Peyer's patch (tissue), 4 donors: Measurements from ENCODE around the gene FBXW5. TPM values are rescaled to one million over a fixed set of nuclear protein-coding genes. Genes with fewer than 3 reads are reported as not detected.
A peak's percentile ranks its signal among the peaks of the same experiment; 100 is the strongest.

Experiments
- DNase-seq, 3 donors: peaks; one replicate each; pipeline ENCODE4 v3.0.0-alpha.2; 2017 to 2019
- H3K27ac ChIP-seq, 4 donors: fragments of 200-600 bp; sonication (generic); one replicate each; pipeline ENCODE4 v1.5.1; 2016 to 2019
- H3K27me3 ChIP-seq, 2 donors: fragments of 200-600 bp; sonication (generic); one replicate each; pipeline ENCODE4 v1.5.1; 2019
- H3K36me3 ChIP-seq, 3 donors: fragments of 200-600 bp; sonication (generic); one replicate each; pipeline ENCODE4 v1.5.1; 2016 to 2019
- H3K4me1 ChIP-seq, 4 donors: fragments of 200-600 bp; sonication (generic); one replicate each; pipeline ENCODE4 v1.5.1; 2016 to 2019
- H3K4me3 ChIP-seq, 4 donors: fragments of 200-600 bp; sonication (generic); 1 replicate in 3 of 4; 2 replicates in 1 of 4; pipeline ENCODE4 v1.5.1; 2016 to 2019; ENCODE audit warnings: mild to moderate bottlenecking in 1 of 4
- H3K9me3 ChIP-seq, 4 donors: fragments of 200-600 bp; sonication (generic); one replicate each; pipeline ENCODE4 v1.5.1; 2016 to 2019; ENCODE audit warnings: mild to moderate bottlenecking in 1 of 4
- POLR2A ChIP-seq, 2 donors: fragments of 450-650 bp; IDR thresholded peaks; one replicate each; pipeline ENCODE4 v1.5.1; 2017; ENCODE audit warnings: antibody characterized with exemption in 2 of 2, mild to moderate bottlenecking in 2 of 2, moderate library complexity in 2 of 2
- total RNA-seq, 4 donors: library from RNA; depleted of rRNA; stranded (reverse); fragments of >200 nt; gene quantifications; one replicate each; pipeline ENCODE4 v1.1.0, GENCODE V29; 2016
- TF ChIP-seq, protein P1 (sequence below), 6 experiments: fragments of 450-650 bp in 4 of 6; fragments of 200-600 bp in 2 of 6; sonication (generic) in 1 of 6; IDR thresholded peaks; one replicate each; pipeline ENCODE4 v1.5.1; 2017 to 2019; ENCODE audit warnings: antibody characterized with exemption in 6 of 6, mild to moderate bottlenecking in 3 of 6, moderate library complexity in 1 of 6

The FBXW5 gene
- total RNA-seq, 4 donors from 2014 or later, result 247 to 470 (median 336) TPM

DNA sequence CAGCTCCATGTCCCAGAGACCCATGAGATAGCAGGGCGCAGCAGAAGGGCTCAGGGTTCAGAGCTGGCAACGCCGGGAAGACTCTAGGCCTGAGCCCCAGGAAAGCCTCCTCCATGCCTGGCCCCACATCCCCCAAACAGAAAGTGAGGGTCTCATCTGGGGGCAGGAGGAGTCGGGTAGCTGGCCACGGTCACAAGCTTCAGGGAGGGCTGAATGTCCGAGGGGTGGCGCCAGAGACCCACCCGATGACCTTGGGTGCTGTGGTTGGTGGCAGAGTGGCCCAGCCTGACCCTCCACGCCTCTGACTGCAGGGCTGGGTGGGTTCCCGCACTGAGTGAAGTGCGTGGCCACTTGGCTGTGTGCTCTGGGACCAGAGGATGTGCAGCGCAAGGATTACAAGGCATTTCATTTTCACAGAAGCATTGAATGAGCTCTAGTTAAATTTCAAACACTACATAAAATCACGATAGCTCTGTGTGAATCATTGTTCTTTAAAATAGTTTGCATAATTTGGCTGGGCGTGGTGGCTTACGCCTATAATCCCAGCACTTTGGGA lies 3.5 kb upstream of the FBXW5 start:
- peak in 2 of 3 donors; percentile 36 to 75 for DNase-seq
- Histone ChIP-seq H3K9me3 (no peaks in the 10 kb centered on the region), H3K27me3 (no peaks in the 10 kb centered on the region), H3K36me3 (peaks cover 0 to 2% (median 0%) of the 10 kb centered on the region in 3 donors), H3K27ac (peak overlapping the region in 2 of 4 donors; percentile 66 to 94), H3K4me1 (peaks cover 0 to 34% (median 11%) of the 10 kb centered on the region in 4 donors), H3K4me3 (no peak overlapping the region)
- no peak for TF ChIP-seq POLR2A (IDR thresholded peaks at IDR 0.05)
- TF ChIP-seq, protein P1, sequence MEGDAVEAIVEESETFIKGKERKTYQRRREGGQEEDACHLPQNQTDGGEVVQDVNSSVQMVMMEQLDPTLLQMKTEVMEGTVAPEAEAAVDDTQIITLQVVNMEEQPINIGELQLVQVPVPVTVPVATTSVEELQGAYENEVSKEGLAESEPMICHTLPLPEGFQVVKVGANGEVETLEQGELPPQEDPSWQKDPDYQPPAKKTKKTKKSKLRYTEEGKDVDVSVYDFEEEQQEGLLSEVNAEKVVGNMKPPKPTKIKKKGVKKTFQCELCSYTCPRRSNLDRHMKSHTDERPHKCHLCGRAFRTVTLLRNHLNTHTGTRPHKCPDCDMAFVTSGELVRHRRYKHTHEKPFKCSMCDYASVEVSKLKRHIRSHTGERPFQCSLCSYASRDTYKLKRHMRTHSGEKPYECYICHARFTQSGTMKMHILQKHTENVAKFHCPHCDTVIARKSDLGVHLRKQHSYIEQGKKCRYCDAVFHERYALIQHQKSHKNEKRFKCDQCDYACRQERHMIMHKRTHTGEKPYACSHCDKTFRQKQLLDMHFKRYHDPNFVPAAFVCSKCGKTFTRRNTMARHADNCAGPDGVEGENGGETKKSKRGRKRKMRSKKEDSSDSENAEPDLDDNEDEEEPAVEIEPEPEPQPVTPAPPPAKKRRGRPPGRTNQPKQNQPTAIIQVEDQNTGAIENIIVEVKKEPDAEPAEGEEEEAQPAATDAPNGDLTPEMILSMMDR (IDR thresholded peaks at IDR 0.05), result peak in 4 of 6 experiments; percentile 33 to 48 (median 42)

DNA sequence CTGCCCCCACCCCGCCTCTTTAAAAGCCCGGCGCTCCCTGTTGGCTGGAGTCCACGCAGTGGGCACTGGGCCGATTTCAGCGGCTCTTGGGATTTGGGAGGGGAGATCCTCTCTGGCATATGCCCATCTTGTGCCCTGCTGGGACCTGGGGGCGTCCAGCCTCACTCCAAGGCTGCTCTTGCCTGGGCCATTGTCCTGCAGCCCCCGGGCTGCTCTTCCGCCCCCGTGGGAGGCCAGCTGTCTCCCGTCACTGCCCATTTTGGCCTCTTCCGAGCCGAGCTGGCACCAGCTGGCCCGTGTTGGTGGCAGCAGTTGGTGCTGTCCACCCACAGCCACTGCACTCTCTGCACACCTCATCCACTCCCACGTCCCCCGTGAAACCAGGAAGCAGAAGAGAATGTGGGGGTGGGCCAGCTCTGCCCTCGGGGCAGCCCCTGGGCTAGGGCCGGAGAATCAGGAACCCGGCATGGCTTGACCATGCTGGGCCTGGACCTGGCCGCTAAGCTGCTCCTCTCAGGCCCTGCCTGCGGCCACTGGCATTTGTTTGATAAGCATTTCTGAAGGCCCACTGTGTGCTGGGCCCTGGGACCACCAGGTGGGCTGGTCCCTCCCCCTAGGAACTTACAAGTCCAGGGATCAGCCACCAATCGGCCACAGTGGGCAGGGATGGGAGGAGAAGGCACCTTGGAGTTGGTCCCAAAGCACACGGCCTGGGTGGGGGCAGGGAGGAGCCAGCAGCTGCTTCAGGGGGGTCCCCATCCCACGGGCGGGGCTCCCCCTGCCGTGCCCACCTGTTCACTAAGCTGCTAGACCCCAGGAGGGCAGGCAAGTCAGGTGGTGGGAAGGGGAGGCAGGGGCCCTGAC lies 2.7 kb upstream of the FBXW5 start:
- Histone ChIP-seq H3K4me3 (no peak overlapping the region), H3K27ac (peak overlapping the region in 2 of 4 donors; percentile 66 to 94), H3K4me1 (peaks cover 0 to 41% (median 11%) of the 10 kb centered on the region in 4 donors), H3K36me3 (peaks cover 0 to 9% (median 0%) of the 10 kb centered on the region in 3 donors), H3K9me3 (no peaks in the 10 kb centered on the region), H3K27me3 (no peaks in the 10 kb centered on the region)
- DNase-seq, result no peak
- TF ChIP-seq, protein P1 (IDR thresholded peaks at IDR 0.05), result no peak
- no peak for TF ChIP-seq POLR2A (IDR thresholded peaks at IDR 0.05)

DNA sequence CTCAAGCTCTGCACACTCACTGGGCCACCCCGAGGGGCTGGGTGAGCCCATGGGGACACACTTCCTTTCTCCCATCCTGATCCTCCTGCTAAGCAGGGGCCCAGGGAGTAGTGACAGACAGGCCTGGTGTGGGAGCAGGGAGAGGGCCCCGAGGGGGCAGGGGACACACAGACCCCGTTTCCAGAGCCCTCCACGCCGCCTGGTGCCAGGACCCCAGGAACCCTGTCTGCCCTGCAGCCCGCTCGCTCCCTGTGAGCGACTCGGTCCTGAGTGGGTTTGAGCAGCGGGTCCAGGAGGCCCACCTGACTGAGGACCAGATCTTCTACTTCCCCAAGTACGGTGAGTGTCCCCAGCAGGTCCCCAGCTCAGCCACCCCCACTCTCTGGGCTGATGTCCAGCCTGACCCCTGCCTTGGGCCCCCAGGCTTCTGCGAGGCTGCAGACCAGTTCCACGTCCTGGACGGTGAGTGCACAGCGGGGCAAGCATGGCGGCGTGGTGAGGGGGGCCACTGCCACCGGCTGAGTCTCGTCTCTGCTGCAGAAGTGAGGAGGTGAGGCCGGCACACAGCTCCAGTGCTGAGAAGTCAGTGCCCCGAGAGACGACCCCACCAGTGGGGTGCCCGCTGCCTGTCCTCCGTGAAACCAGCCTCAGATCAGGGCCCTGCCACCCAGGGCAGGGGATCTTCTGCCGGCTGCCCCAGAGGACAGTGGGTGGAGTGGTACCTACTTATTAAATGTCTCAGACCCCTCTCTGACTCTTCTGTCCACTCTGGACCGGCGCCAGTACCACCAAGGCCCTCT lies 1.9 kb upstream of the FBXW5 start:
- no peak for TF ChIP-seq POLR2A (IDR thresholded peaks at IDR 0.05)
- TF ChIP-seq, protein P1 (IDR thresholded peaks at IDR 0.05), result no peak
- Histone ChIP-seq H3K9me3 (no peaks in the 10 kb centered on the region), H3K27ac (no peak overlapping the region), H3K27me3 (no peaks in the 10 kb centered on the region), H3K4me1 (peaks cover 0 to 42% (median 11%) of the 10 kb centered on the region in 4 donors), H3K4me3 (peak overlapping the region in 2 of 4 donors; percentile 23 to 83), H3K36me3 (peaks cover 0 to 18% (median 0%) of the 10 kb centered on the region in 3 donors)
- no peak for DNase-seq

DNA sequence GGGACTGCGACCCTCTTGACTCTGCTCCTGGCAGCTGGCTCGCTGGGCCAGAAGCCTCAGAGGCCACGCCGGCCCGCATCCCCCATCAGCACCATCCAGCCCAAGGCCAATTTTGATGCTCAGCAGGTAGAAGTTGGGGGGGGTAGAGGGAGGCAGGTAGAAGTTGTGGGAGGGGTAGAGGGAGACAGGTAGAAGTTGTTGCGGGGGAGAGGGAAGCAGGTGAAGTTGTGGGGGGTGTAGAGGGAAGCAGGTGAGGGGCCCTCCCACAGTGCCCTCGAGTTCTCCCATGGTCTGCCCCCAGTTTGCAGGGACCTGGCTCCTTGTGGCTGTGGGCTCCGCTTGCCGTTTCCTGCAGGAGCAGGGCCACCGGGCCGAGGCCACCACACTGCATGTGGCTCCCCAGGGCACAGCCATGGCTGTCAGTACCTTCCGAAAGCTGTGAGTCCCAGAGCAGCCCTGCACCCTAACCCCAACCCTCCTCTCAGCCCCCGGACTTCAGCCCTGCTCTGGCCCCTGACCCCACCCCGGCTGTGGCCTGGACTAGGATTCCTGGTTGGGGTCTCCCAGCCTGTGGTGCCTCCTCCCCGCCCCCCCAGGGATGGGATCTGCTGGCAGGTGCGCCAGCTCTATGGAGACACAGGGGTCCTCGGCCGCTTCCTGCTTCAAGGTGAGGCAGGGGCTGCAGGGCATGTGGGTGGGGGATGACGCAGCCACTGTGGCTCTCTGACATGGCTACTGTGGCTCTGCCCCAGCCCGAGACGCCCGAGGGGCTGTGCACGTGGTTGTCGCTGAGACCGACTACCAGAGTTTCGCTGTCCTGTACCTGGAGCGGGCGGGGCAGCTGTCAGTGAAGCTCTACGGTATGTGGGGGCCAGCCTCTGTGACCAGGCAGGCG lies 1.0 kb upstream of the FBXW5 start:
- H3K27me3 ChIP-seq, result no peaks in the 10 kb centered on the region
- H3K9me3 ChIP-seq, result no peaks in the 10 kb centered on the region
- H3K4me3 ChIP-seq, result peak overlapping the region in 2 of 4 donors; percentile 23 to 83
- peak overlapping the region in 2 of 4 donors; percentile 48 to 94 for H3K27ac ChIP-seq
- DNase-seq, result no peak
- TF ChIP-seq, protein P1 (IDR thresholded peaks at IDR 0.05), result no peak
- TF ChIP-seq POLR2A (IDR thresholded peaks at IDR 0.05), result no peak
- peaks cover 0 to 39% (median 11%) of the 10 kb centered on the region in 4 donors for H3K4me1 ChIP-seq
- peaks cover 0 to 26% (median 0%) of the 10 kb centered on the region in 3 donors for H3K36me3 ChIP-seq
